RCC 7860 (cell line): ENCODE measurements around the gene PIK3R2.

ENCODE experiments used
- DNase-seq: peaks from one replicate; pipeline ENCODE4 v3.0.0-alpha.2; 2015; ENCODE audit warnings: low spot score
- FAIRE-seq: peaks from 2 replicates; lab custom pipeline; 2012; peaks lifted over from hg19 to GRCh38; lab: Jason Lieb, UNC

The PIK3R2 gene

GRCh38 chr19:18122860-18123795, 29.8 kb upstream of the PIK3R2 start:
- FAIRE-seq (no peak), DNase-seq (no peak)

GRCh38 chr19:18123819-18124218, 29.1 kb upstream of the PIK3R2 start:
- FAIRE-seq (no peak), DNase-seq (no peak)

- FAIRE-seq (no peak), DNase-seq (no peak)
Measured at GRCh38 chr19:18126097-18126496, 26.9 kb upstream of the PIK3R2 start.

- no peak for FAIRE-seq
- DNase-seq, result peak; percentile 50
Measured at GRCh38 chr19:18128044-18128443, 24.9 kb upstream of the PIK3R2 start.

- DNase-seq (no peak), FAIRE-seq (no peak)
Measured at GRCh38 chr19:18128805-18129204, 24.2 kb upstream of the PIK3R2 start.

- FAIRE-seq (no peak), DNase-seq (no peak)
Measured at GRCh38 chr19:18130523-18131242, 22.3 kb upstream of the PIK3R2 start.

- DNase-seq (no peak), FAIRE-seq (no peak)
Measured at GRCh38 chr19:18131841-18132596, 20.9 kb upstream of the PIK3R2 start.

- peak; percentile 83 for FAIRE-seq
- DNase-seq, result peak; percentile 77
Measured at GRCh38 chr19:18135712-18136584, 17.0 kb upstream of the PIK3R2 start.

- FAIRE-seq, result no peak
- DNase-seq, result no peak
Measured at GRCh38 chr19:18137242-18137641, 15.7 kb upstream of the PIK3R2 start.

- FAIRE-seq (no peak), DNase-seq (no peak)
Measured at GRCh38 chr19:18137657-18138339, 15.2 kb upstream of the PIK3R2 start.

- FAIRE-seq, result no peak
Measured at GRCh38 chr19:18140473-18140872, 12.5 kb upstream of the PIK3R2 start.

GRCh38 chr19:18141031-18141430, 11.9 kb upstream of the PIK3R2 start:
- FAIRE-seq, result no peak
- DNase-seq, result no peak

More at GRCh38 chr19:18140473-18140872, 12.5 kb upstream of the PIK3R2 start:
- no peak for DNase-seq

GRCh38 chr19:18143902-18144301, 9.1 kb upstream of the PIK3R2 start:
- DNase-seq (no peak), FAIRE-seq (no peak)

GRCh38 chr19:18144361-18144760, 8.6 kb upstream of the PIK3R2 start:
- DNase-seq, result no peak
- no peak for FAIRE-seq

- no peak for DNase-seq
- FAIRE-seq, result no peak
Measured at GRCh38 chr19:18144906-18145305, 8.1 kb upstream of the PIK3R2 start.

GRCh38 chr19:18145391-18145999, 7.5 kb upstream of the PIK3R2 start:
- no peak for DNase-seq
- no peak for FAIRE-seq

- no peak for FAIRE-seq
- DNase-seq, result no peak
Measured at GRCh38 chr19:18147396-18147795, 5.6 kb upstream of the PIK3R2 start.

- FAIRE-seq (no peak), DNase-seq (no peak)
Measured at GRCh38 chr19:18149596-18149975, 3.4 kb upstream of the PIK3R2 start.
